ENCODE results near the gene SF1.

DNA sequence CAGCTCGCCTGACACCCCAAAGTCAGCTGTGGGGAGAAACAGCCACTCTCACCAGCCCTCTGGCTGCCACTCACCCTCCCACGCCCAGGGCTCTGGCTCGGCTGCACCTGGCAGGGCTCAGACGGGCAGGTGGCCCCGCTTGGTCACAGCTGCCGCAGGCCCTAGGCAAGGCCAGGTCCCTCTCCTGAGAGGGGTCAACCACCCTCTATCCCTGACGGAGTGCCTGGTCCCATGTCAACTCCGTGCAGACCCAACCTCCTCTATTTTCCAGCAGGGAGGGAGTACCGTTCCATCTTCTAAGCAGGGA, 22.8 kb upstream of the SF1 start:
- TF ChIP-seq, protein P1, sequence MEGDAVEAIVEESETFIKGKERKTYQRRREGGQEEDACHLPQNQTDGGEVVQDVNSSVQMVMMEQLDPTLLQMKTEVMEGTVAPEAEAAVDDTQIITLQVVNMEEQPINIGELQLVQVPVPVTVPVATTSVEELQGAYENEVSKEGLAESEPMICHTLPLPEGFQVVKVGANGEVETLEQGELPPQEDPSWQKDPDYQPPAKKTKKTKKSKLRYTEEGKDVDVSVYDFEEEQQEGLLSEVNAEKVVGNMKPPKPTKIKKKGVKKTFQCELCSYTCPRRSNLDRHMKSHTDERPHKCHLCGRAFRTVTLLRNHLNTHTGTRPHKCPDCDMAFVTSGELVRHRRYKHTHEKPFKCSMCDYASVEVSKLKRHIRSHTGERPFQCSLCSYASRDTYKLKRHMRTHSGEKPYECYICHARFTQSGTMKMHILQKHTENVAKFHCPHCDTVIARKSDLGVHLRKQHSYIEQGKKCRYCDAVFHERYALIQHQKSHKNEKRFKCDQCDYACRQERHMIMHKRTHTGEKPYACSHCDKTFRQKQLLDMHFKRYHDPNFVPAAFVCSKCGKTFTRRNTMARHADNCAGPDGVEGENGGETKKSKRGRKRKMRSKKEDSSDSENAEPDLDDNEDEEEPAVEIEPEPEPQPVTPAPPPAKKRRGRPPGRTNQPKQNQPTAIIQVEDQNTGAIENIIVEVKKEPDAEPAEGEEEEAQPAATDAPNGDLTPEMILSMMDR (IDR thresholded peaks at IDR 0.05): no peak
- TF ChIP-seq POLR2A (IDR thresholded peaks at IDR 0.05): no peak
- no peak for TF ChIP-seq POLR2AphosphoS5 (IDR thresholded peaks at IDR 0.05)
